DOHH2 (cell line): ENCODE measurements around the gene TRAF4.

Experiments used
- EZH2phosphoT487 ChIP-seq: fragments of 200-600 bp; sonication (generic); IDR thresholded peaks from 2 replicates; pipeline ENCODE4 v1.6.1; 2017; ENCODE audit warnings: borderline replicate concordance, mild to moderate bottlenecking, antibody characterized with exemption, low read length, moderate library complexity, mixed read lengths
- TF ChIP-seq, protein P1 (sequence below): fragments of 200-600 bp; sonication (generic); IDR thresholded peaks from one replicate; pipeline ENCODE4 v1.5.1; 2014; ENCODE audit warnings: antibody characterized with exemption, mild to moderate bottlenecking, low read depth, low read length; ENCODE audit not compliant: poor library complexity, severe bottlenecking

DNA sequence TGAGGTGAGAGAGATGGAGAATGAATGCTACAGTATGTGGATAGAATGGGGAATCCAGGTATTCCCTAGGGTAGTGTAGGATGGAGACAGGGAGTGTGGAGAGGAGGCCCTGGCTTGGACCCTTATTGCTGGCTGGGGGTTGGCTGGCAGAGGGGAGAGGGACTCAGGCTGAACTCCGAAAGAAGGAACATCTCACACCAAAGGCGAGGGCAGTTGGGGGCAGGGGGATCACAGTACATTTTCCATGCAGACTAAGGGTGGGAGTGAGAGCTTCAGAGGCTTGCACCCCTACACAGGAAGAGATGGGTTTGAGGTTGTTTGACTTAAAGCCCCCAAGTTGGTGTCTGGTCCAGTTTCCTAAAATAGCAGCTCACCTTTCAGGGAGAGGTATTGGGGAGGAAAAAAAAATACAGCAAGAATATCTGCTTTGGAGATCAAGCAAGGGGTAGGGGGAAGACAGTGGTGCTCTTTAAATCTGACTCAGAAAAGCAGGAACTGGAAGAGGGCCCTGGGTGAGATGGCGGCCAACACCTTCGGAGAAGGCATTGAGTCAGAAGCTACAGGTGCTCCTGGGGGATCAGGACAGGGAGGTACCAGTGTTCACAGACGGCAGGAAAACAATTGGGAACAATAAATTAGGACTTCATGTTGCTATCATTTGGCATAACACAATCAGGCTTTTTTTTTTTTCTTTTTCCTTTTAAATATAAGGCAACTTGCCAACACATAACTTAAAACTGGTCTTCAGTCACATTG is 12.4 kb downstream of the TRAF4 start:
- TF ChIP-seq, protein P1, sequence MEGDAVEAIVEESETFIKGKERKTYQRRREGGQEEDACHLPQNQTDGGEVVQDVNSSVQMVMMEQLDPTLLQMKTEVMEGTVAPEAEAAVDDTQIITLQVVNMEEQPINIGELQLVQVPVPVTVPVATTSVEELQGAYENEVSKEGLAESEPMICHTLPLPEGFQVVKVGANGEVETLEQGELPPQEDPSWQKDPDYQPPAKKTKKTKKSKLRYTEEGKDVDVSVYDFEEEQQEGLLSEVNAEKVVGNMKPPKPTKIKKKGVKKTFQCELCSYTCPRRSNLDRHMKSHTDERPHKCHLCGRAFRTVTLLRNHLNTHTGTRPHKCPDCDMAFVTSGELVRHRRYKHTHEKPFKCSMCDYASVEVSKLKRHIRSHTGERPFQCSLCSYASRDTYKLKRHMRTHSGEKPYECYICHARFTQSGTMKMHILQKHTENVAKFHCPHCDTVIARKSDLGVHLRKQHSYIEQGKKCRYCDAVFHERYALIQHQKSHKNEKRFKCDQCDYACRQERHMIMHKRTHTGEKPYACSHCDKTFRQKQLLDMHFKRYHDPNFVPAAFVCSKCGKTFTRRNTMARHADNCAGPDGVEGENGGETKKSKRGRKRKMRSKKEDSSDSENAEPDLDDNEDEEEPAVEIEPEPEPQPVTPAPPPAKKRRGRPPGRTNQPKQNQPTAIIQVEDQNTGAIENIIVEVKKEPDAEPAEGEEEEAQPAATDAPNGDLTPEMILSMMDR: no peak
- no peak for TF ChIP-seq EZH2phosphoT487
